Kidney (tissue), 14 donors: ENCODE measurements around the gene GABRB2. TPM values are rescaled to one million over a fixed set of nuclear protein-coding genes. Genes with fewer than 3 reads are reported as not detected.

ENCODE experiments used
- DNase-seq, 5 donors: peaks; one replicate each; pipeline ENCODE4 v3.0.0-alpha.2; 2013 to 2020
- FAIRE-seq: peaks from 2 replicates; lab custom pipeline; 2012; peaks lifted over from hg19 to GRCh38; lab: Jason Lieb, UNC
- H3K27ac ChIP-seq, 2 donors: one replicate each; pipeline ENCODE4 v1.7.0; 2013; ENCODE audit warnings: low read depth in 2 of 2, low read length in 2 of 2, inconsistent platforms in 1 of 2
- H3K27me3 ChIP-seq: one replicate; pipeline ENCODE4 v1.7.1; 2013; ENCODE audit warnings: low read length, inconsistent platforms; ENCODE audit not compliant: control insufficient read depth, insufficient read depth
- H3K36me3 ChIP-seq, 3 donors: one replicate each; pipeline versions ENCODE4 v1.7.0 to v1.7.1; 2013; ENCODE audit warnings: low read length in 3 of 3, control low read depth in 1 of 3, inconsistent platforms in 1 of 3; ENCODE audit not compliant: insufficient read depth in 3 of 3, control insufficient read depth in 2 of 3
- H3K4me1 ChIP-seq, 3 donors: one replicate each; pipeline versions ENCODE4 v1.7.0 to v1.7.1; 2013; ENCODE audit warnings: low read length in 3 of 3, inconsistent platforms in 1 of 3, low read depth in 1 of 3; ENCODE audit not compliant: control insufficient read depth in 2 of 3, insufficient read depth in 2 of 3
- H3K4me3 ChIP-seq, 3 donors: one replicate each; pipeline versions ENCODE4 v1.7.0 to v1.8.1; 2013; ENCODE audit warnings: low read length in 3 of 3, control low read depth in 1 of 3, inconsistent platforms in 1 of 3
- H3K9ac ChIP-seq, 3 donors: one replicate each; pipeline versions ENCODE4 v1.7.0 to v1.7.1; 2013; ENCODE audit warnings: low read length in 3 of 3, control low read depth in 1 of 3, inconsistent platforms in 1 of 3
- H3K9me3 ChIP-seq, 3 donors: one replicate each; pipeline versions ENCODE4 v1.7.0 to v1.7.1; 2013; ENCODE audit warnings: low read length in 3 of 3, control low read depth in 1 of 3, inconsistent platforms in 1 of 3; ENCODE audit not compliant: control insufficient read depth in 2 of 3, insufficient read depth in 1 of 3
- CTCF ChIP-seq: IDR thresholded peaks from 3 replicates; pipeline ENCODE4 v1.5.1; 2012; ENCODE audit warnings: mild to moderate bottlenecking, moderate library complexity, borderline replicate concordance; ENCODE audit not compliant: insufficient read depth; ENCODE audit errors: extremely low read depth
- intact Hi-C: fragments of 100-400 bp; cut with DNase I; formaldehyde crosslinking; loops from one replicate; pipeline ENCODE4 v1.11.1; 2022
- polyA plus RNA-seq: library from polyadenylated mRNA; stranded (reverse); fragments of 350-450 nt; fragmentation: Illumina TruSeq; extraction: RNeasy Lipid Tissue Mini Kit (QIAGEN cat#74804); gene quantifications from one replicate; pipeline ENCODE4 v1.2.3, GENCODE V29; 2014; ENCODE audit warnings: low read depth, low replicate concordance; ENCODE audit not compliant: insufficient read depth
- total RNA-seq: library from RNA; stranded (reverse); fragmentation: NEBNext Ultra II Directional; extraction: Animal tissue kit (Norgen Biotek cat#: 25700); gene quantifications from one replicate; pipeline ENCODE4 v1.2.1, GENCODE V29; 2021
- donor health status: control.
- donor health status: control.
- donor health status: control.
- donor health status: control.
- donor health status: control.
- donor health status: DM: yes; HTN: yes; CAD: no.
- donor health status: Normal renal cell carcinoma (clear cell type).

Gene GABRB2
- total and polyA plus RNA-seq, 2 donors from 2014 or later, result 0.90 to 4.4 TPM

GRCh38 chr5:161481922-161482321 lies 64.6 kb downstream of the GABRB2 start:
- no peak for FAIRE-seq
- Histone ChIP-seq H3K27ac (no peak overlapping the region), H3K9ac (no peak overlapping the region), H3K4me1 (no peaks in the 10 kb centered on the region), H3K27me3 (no peaks in the 10 kb centered on the region), H3K4me3 (no peak overlapping the region), H3K9me3 (no peaks in the 10 kb centered on the region), H3K36me3 (no peaks in the 10 kb centered on the region)
- intact Hi-C loops, result no loop called here
- no peak for TF ChIP-seq CTCF
- DNase-seq, result no peak

- intact Hi-C loops, result no loop called here
- no peak for FAIRE-seq
- no peak for DNase-seq
- peaks cover 0 to 7% (median 0%) of the 10 kb centered on the region in 3 donors for H3K9me3 ChIP-seq
- no peak overlapping the region for H3K9ac ChIP-seq
- no peak overlapping the region for H3K4me3 ChIP-seq
- no peaks in the 10 kb centered on the region for H3K36me3 ChIP-seq
- no peak for TF ChIP-seq CTCF
- no peak overlapping the region for H3K27ac ChIP-seq
- H3K27me3 ChIP-seq, result no peaks in the 10 kb centered on the region
- no peaks in the 10 kb centered on the region for H3K4me1 ChIP-seq
These were observed 75.1 kb downstream of the GABRB2 start for GRCh38 chr5:161471211-161471950.

- H3K9me3 ChIP-seq, result no peaks in the 10 kb centered on the region
- no peak overlapping the region for H3K27ac ChIP-seq
- FAIRE-seq (no peak), DNase-seq (no peak)
- H3K4me1 ChIP-seq, result no peaks in the 10 kb centered on the region
- no peak for TF ChIP-seq CTCF
- no peaks in the 10 kb centered on the region for H3K27me3 ChIP-seq
- no peak overlapping the region for H3K4me3 ChIP-seq
- intact Hi-C loops, result no loop called here
- no peak overlapping the region for H3K9ac ChIP-seq
- H3K36me3 ChIP-seq, result no peaks in the 10 kb centered on the region
These were observed 78.8 kb downstream of the GABRB2 start for GRCh38 chr5:161467703-161468102.
